ENCODE measurements around the gene CTF1. TPM values are rescaled to one million over a fixed set of nuclear protein-coding genes. Genes with fewer than 3 reads are reported as not detected.

Gene CTF1
- total RNA-seq, 1 experiment from 2014 or later = 1.4 TPM

DNA sequence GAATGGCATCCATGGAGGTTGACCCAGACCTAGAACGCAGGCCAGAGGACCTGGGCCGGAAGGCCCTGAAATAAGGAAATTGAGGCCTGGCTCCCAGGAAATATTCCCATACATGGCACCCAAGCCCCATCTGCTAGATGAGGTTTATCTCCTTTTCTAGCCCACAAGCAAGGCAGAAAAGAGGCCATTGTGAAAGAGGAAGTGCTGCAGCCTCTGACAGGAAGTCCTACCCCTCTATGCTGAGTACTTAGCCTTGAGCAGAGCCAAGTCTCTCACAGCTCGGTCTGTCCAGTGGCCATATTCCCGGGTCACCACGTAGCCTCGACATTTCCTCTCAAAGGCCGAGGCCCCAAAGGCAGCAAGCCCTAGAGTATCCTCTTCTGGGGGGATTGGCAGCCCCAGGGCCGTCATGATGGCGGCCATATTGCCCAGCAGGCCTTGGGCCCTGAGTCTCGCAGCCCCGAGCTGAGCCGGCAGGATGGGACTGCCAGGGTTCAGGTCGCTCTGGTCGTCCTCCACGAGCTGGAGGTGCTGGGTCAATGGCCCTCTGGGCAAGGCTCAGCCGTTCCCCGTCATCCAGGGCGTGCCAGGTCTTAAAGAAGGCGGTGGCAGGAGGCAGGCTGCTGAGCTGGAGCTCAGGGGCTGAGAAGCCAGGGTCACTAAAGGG lies 7.8 kb downstream of the CTF1 start:
- no peaks in the 10 kb centered on the region for H3K9me2 ChIP-seq (ENCODE audit: insufficient read depth)
- peaks cover 16 to 33% of the 10 kb centered on the region in 2 experiments; a peak in 3 of 4 replicates for H3K4me1 ChIP-seq (ENCODE audit: control insufficient read depth in 1 of 2, insufficient read depth in 2 of 2, low read length in 2 of 2)
- H3K4me2 ChIP-seq (ENCODE audit: low read length) = peak overlapping the region; percentile 16; the same call in 1 of the 2 replicates
- no peak overlapping the region for H3K4me3 ChIP-seq (replicated peaks in 1 of 2; ENCODE audit: low read depth in 1 of 2, low read length in 2 of 2)
- no peaks in the 10 kb centered on the region for H3K9me3 ChIP-seq (ENCODE audit: control insufficient read depth in 1 of 2, insufficient read depth in 1 of 2, low read depth in 1 of 2, low read length in 2 of 2)
- H3K36me3 ChIP-seq (ENCODE audit: control insufficient read depth in 1 of 2, insufficient read depth in 2 of 2, low read length in 2 of 2) = no peaks in the 10 kb centered on the region
- ATAC-seq (no peak), DNase-seq (ENCODE audit: low read depth, low spot score) (no peak)
- H4K20me1 ChIP-seq (ENCODE audit: insufficient read depth) = no peaks in the 10 kb centered on the region
- BruUV-seq (replicated peaks) = no TSS peak
- no peaks in the 10 kb centered on the region for H3K79me2 ChIP-seq (ENCODE audit: insufficient read depth, low read length)
- H3K27ac ChIP-seq (ENCODE audit: low read depth, low read length) = peak overlapping the region; percentile 89
- no peaks in the 10 kb centered on the region for H3K27me3 ChIP-seq (ENCODE audit: insufficient read depth, low read length)
- ChIA-PET RAD21 (ENCODE audit: low non-redundant PET in 1 of 2, low total read pairs in 2 of 2, uncharacterized antibody in 2 of 2, unreplicated experiment in 2 of 2) (no interaction called here), POLR2A (interaction anchor here (1.4 kb wide), 1 partner anchor 8 kb away, joined by 4 read pairs; the partner anchor contains the start of gene CTF1), CTCF (interaction anchor here (0.7 kb wide), 1 partner anchor 11 kb away, joined by 4 read pairs; no protein-coding TSS in a partner anchor)
- intact Hi-C loops (cut with micrococcal nuclease) = loop anchor here (5.0 kb wide), 1 partner anchor 62 kb away; no protein-coding TSS in a partner anchor
- no peak overlapping the region for H2AFZ ChIP-seq (ENCODE audit: low read depth, low read length, poor library complexity, severe bottlenecking)
- TF ChIP-seq POLR2A (IDR thresholded peaks at IDR 0.05; ENCODE audit: borderline replicate concordance, extremely low read depth, insufficient read depth, insufficient read length) (no peak), ZFX (IDR thresholded peaks at IDR 0.05) (peak; percentile 30; the same call in 1 of the 2 replicates)
- no peak overlapping the region for H3K9ac ChIP-seq (ENCODE audit: low read length)

DNA sequence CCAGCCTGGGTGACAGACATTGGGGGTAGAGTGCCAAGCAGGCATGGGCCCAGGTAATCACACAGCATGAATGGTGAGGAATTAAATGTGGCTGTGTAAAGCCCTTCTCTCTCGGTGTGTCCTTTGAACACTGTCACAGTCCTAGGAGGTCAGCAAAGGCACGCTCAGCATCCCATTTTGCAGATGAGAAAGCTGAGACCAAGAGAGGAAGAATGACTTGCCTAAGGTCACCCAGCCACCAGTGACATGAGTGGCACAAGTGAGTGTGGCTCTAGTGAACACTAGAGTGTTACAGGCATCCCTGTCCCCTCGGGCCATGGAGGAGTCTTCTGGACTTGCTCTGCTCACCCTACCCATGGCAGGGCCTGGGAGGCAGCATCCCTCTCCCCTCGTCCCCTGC lies 10.7 kb downstream of the CTF1 start:
- no peaks in the 10 kb centered on the region for H3K9me3 ChIP-seq (ENCODE audit: control insufficient read depth in 1 of 2, insufficient read depth in 1 of 2, low read depth in 1 of 2, low read length in 2 of 2)
- H3K4me2 ChIP-seq (ENCODE audit: low read length) = no peak overlapping the region
- no TSS peak for BruUV-seq (replicated peaks)
- ChIA-PET CTCF (no interaction called here), RAD21 (ENCODE audit: low non-redundant PET in 1 of 2, low total read pairs in 2 of 2, uncharacterized antibody in 2 of 2, unreplicated experiment in 2 of 2) (no interaction called here), POLR2A (no interaction called here)
- DNase-seq (ENCODE audit: low read depth, low spot score) (no peak), ATAC-seq (no peak)
- no peak overlapping the region for H3K4me3 ChIP-seq (replicated peaks in 1 of 2; ENCODE audit: low read depth in 1 of 2, low read length in 2 of 2)
- H3K79me2 ChIP-seq (ENCODE audit: insufficient read depth, low read length) = no peaks in the 10 kb centered on the region
- peaks cover 16 to 20% of the 10 kb centered on the region in 2 experiments; a peak in 3 of 4 replicates for H3K4me1 ChIP-seq (ENCODE audit: control insufficient read depth in 1 of 2, insufficient read depth in 2 of 2, low read length in 2 of 2)
- no peak overlapping the region for H3K27ac ChIP-seq (ENCODE audit: low read depth, low read length)
- no peaks in the 10 kb centered on the region for H3K36me3 ChIP-seq (ENCODE audit: control insufficient read depth in 1 of 2, insufficient read depth in 2 of 2, low read length in 2 of 2)
- no peak overlapping the region for H3K9ac ChIP-seq (ENCODE audit: low read length)
- intact Hi-C loops (cut with micrococcal nuclease) = no loop called here
- no peaks in the 10 kb centered on the region for H4K20me1 ChIP-seq (ENCODE audit: insufficient read depth)
- H3K9me2 ChIP-seq (ENCODE audit: insufficient read depth) = no peaks in the 10 kb centered on the region
- no peak for TF ChIP-seq EZH2 (IDR thresholded peaks at IDR 0.05)
- no peaks in the 10 kb centered on the region for H3K27me3 ChIP-seq (ENCODE audit: insufficient read depth, low read length)
- H2AFZ ChIP-seq (ENCODE audit: low read depth, low read length, poor library complexity, severe bottlenecking) = no peak overlapping the region

Measured in HCT116 (cell line).